ENCODE data around the gene PDGFD.

Gene PDGFD

DNA sequence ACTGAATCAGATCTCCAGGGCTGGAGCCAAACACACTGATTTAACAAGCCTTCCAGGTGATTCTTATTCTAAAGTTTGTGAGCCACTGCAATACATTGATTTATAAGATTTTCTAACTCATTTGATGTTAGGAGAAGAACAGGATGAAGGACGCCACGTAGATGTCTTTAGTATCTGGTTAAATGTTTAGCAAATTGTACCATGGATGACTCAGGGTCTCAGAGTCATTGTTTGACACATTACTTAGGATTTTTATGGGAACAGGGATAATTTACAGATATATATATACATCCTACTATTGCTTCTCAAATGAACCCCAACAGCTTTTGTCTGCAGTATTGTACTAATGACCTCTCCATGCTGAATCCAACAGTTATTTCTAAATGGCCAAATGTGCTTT lies 270.6 kb downstream of the PDGFD start:
- TF ChIP-seq ELF4 (IDR thresholded peaks at IDR 0.05) (no peak), LEF1 (IDR thresholded peaks at IDR 0.05; ENCODE audit: borderline replicate concordance) (no peak), SP1 (IDR thresholded peaks at IDR 0.05) (no peak), SUZ12 (IDR thresholded peaks at IDR 0.05) (no peak), FOXA1 (IDR thresholded peaks at IDR 0.05) (no peak), TARDBP (IDR thresholded peaks at IDR 0.05) (no peak), ARNT (IDR thresholded peaks at IDR 0.05) (no peak), L3MBTL2 (conservative IDR thresholded peaks at IDR 0.05) (no peak), BHLHE40 (IDR thresholded peaks at IDR 0.05; ENCODE audit: borderline replicate concordance) (no peak), FOXM1 (IDR thresholded peaks at IDR 0.05; ENCODE audit: borderline replicate concordance) (no peak), NFRKB (IDR thresholded peaks at IDR 0.05) (no peak), CTBP1 (IDR thresholded peaks at IDR 0.05; ENCODE audit: borderline replicate concordance) (no peak), FOXK2 (IDR thresholded peaks at IDR 0.05) (no peak), HDGF (IDR thresholded peaks at IDR 0.05; ENCODE audit: borderline replicate concordance) (no peak), ZNF384 (IDR thresholded peaks at IDR 0.05) (no peak)
- TF ChIP-seq, protein P1, sequence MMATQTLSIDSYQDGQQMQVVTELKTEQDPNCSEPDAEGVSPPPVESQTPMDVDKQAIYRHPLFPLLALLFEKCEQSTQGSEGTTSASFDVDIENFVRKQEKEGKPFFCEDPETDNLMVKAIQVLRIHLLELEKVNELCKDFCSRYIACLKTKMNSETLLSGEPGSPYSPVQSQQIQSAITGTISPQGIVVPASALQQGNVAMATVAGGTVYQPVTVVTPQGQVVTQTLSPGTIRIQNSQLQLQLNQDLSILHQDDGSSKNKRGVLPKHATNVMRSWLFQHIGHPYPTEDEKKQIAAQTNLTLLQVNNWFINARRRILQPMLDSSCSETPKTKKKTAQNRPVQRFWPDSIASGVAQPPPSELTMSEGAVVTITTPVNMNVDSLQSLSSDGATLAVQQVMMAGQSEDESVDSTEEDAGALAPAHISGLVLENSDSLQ (IDR thresholded peaks at IDR 0.05): no peak
- no peak for DNase-seq (ENCODE audit: extremely low spot score)
- ChIA-PET CTCF (no interaction called here), POLR2A (no interaction called here)

DNA sequence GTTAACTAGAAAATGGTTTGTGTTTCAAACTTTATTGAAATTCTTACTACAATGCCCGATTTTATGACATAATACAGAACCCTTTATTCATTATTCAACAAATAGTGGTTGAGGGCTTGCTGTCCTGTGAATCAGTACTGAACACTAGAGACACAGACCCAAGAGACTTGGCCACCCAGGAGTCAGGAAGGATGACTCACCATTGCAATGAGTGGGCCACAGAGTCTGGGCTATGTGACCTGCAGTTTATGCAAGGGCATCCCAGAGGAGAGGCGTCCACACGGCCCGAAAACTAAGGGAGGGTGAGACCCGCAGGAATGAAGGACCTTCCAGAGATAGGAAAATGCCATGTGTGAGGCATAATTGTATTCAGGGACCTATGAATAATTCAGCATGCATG lies 271.3 kb downstream of the PDGFD start:
- no peak for DNase-seq (ENCODE audit: extremely low spot score)
- ChIA-PET POLR2A (no interaction called here), CTCF (no interaction called here)
- TF ChIP-seq CTBP1 (IDR thresholded peaks at IDR 0.05; ENCODE audit: borderline replicate concordance) (no peak), LEF1 (IDR thresholded peaks at IDR 0.05; ENCODE audit: borderline replicate concordance) (no peak), NFRKB (IDR thresholded peaks at IDR 0.05) (no peak), FOXM1 (IDR thresholded peaks at IDR 0.05; ENCODE audit: borderline replicate concordance) (no peak), ELF4 (IDR thresholded peaks at IDR 0.05) (no peak), TARDBP (IDR thresholded peaks at IDR 0.05) (no peak), ARNT (IDR thresholded peaks at IDR 0.05) (no peak), BHLHE40 (IDR thresholded peaks at IDR 0.05; ENCODE audit: borderline replicate concordance) (no peak), HDGF (IDR thresholded peaks at IDR 0.05; ENCODE audit: borderline replicate concordance) (no peak), SUZ12 (IDR thresholded peaks at IDR 0.05) (no peak)

DNA sequence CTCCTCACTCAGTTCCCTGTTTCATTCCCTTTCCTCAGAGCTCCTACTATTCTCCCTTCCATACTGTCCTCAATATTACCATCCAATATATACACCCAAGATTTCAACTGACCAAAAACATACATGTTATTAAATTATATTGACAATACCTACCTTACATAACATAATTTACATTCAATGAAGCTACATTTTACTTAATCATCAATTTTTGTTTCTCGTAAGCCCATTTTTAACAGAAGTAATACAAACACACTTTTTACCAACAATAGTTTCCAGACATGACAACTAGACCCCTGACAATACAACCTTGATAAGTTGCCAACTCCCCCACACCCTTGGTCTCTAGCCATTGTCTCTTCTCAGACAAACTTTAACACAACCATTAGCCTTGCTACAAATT lies 273.3 kb downstream of the PDGFD start:
- CTCF ChIA-PET: no interaction called here
- DNase-seq (ENCODE audit: extremely low spot score): no peak
- POLR2A ChIA-PET: no interaction called here
- TF ChIP-seq ELF4 (IDR thresholded peaks at IDR 0.05): no peak
- TF ChIP-seq, protein P1 (IDR thresholded peaks at IDR 0.05): no peak
- no peak for TF ChIP-seq SP1 (IDR thresholded peaks at IDR 0.05)

DNA sequence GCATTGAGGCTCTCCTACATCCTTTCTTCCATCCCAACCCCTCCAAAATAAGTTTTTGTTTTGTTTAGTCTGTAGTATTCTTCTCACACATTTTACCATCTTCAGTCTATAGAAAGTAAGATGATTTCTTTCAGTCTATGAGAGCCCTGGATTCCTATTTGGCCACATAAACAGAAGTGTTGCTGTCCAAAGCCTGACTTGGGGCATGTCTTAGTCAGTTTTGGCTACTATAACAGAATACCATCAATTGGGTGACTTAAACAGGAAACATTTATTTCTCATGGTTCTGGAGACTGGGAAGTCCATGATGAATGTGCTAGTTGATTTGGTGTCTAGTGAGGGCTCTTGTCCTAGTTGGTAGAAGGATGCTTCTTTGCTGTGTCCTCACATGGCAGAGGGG lies 274.3 kb downstream of the PDGFD start:
- POLR2A ChIA-PET: no interaction called here
- TF ChIP-seq FOXK2 (IDR thresholded peaks at IDR 0.05) (no peak), CTBP1 (IDR thresholded peaks at IDR 0.05; ENCODE audit: borderline replicate concordance) (no peak), ZNF384 (IDR thresholded peaks at IDR 0.05) (no peak), LEF1 (IDR thresholded peaks at IDR 0.05; ENCODE audit: borderline replicate concordance) (no peak), FOXM1 (IDR thresholded peaks at IDR 0.05; ENCODE audit: borderline replicate concordance) (no peak), SUZ12 (IDR thresholded peaks at IDR 0.05) (no peak), ELF4 (IDR thresholded peaks at IDR 0.05) (no peak), TARDBP (IDR thresholded peaks at IDR 0.05) (no peak), BHLHE40 (IDR thresholded peaks at IDR 0.05; ENCODE audit: borderline replicate concordance) (no peak), NFRKB (IDR thresholded peaks at IDR 0.05) (no peak), L3MBTL2 (conservative IDR thresholded peaks at IDR 0.05) (no peak), ARNT (IDR thresholded peaks at IDR 0.05) (no peak)
- TF ChIP-seq, protein P1 (IDR thresholded peaks at IDR 0.05): no peak
- no peak for DNase-seq (ENCODE audit: extremely low spot score)
- CTCF ChIA-PET: no interaction called here

DNA sequence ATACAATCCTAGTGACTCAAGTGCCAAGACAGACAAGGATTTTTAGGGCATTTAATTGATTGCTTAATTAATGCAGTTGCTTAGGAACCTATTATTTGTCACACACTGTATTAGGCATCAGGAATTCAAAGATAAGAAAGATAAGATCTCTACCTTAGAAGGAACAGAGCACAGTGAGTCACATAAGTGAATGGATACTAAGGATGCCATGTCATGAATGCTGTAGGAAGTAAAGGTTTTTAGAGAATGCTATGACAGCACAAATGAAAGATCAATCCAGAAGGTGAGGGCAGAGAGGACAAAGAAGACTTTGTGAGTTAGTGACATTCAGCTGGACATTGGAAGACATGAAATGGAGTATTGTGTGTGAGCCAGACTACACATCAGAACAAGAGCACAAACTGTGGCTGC lies 275.4 kb downstream of the PDGFD start:
- POLR2A ChIA-PET: no interaction called here
- CTCF ChIA-PET: no interaction called here
- DNase-seq (ENCODE audit: extremely low spot score): no peak
- no peak for TF ChIP-seq TARDBP (IDR thresholded peaks at IDR 0.05)

DNA sequence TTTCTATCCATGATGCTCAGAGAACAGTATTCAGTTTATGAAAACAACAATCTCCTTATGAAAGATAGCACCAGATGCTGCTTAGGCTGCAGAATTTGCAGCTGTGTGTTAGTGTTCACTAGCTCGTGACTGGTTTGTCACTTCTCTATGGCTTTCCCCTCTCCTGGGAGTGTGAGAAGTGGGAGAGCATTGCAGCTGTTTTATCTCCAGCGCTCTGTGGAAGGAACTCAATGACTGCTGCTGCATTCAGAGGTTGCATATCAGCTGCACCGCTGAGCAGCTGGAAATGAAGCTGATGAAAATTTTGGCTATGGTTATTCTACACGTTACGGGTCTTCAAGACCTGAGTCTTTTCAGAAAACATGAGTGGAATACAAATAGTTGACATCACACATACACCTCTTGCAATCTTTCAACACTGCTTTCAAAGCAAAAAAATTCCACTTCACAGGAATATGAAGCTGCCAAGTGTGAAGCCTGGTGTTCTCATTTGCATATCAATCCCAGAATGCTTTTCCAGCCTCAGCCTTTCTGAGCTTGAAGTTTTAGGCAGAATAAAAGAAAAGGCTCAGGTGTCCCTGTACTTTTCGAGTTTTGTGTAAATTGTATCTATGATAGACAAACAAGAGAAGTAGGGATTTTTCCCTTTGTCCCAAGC lies 276.8 kb downstream of the PDGFD start:
- ChIA-PET POLR2A (no interaction called here), CTCF (no interaction called here)
- TF ChIP-seq FOXK2 (IDR thresholded peaks at IDR 0.05): no peak
- TF ChIP-seq SUZ12 (IDR thresholded peaks at IDR 0.05): no peak
- no peak for TF ChIP-seq SP1 (IDR thresholded peaks at IDR 0.05)
- no peak for TF ChIP-seq LEF1 (IDR thresholded peaks at IDR 0.05; ENCODE audit: borderline replicate concordance)
- no peak for TF ChIP-seq ZNF384 (IDR thresholded peaks at IDR 0.05)
- TF ChIP-seq L3MBTL2 (conservative IDR thresholded peaks at IDR 0.05): no peak
- TF ChIP-seq FOXA1 (IDR thresholded peaks at IDR 0.05): no peak
- TF ChIP-seq BHLHE40 (IDR thresholded peaks at IDR 0.05; ENCODE audit: borderline replicate concordance): no peak
- TF ChIP-seq HDGF (IDR thresholded peaks at IDR 0.05; ENCODE audit: borderline replicate concordance): no peak
- no peak for TF ChIP-seq CTBP1 (IDR thresholded peaks at IDR 0.05; ENCODE audit: borderline replicate concordance)
- no peak for TF ChIP-seq ELF4 (IDR thresholded peaks at IDR 0.05)
- TF ChIP-seq NFRKB (IDR thresholded peaks at IDR 0.05): no peak
- DNase-seq (ENCODE audit: extremely low spot score): no peak

DNA sequence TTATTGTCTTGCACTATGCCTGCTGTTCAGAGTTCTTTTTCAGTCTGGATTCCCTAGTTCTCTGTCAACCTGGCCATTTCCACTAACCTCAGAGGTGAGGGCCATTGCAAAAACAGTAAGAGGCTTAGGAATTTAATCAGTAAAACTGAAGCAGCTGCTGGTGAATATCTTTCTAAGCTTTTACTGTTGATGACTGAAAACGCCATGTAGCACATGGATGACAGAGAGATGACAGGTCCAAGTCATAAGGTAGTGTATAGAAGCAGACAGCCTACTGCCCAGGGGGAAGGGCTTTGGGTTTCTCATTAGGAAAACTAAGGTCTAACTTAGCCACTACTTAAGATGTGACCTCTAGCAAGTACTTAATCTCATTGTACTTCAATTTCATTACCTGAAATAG lies 280.1 kb downstream of the PDGFD start:
- ChIA-PET POLR2A (no interaction called here), CTCF (interaction anchor here (0.5 kb wide), 1 partner anchor 288 kb away, joined by 3 read pairs; no protein-coding TSS in a partner anchor)
- TF ChIP-seq ARNT (IDR thresholded peaks at IDR 0.05) (no peak), FOXM1 (IDR thresholded peaks at IDR 0.05; ENCODE audit: borderline replicate concordance) (no peak), CTBP1 (IDR thresholded peaks at IDR 0.05; ENCODE audit: borderline replicate concordance) (no peak), TARDBP (IDR thresholded peaks at IDR 0.05) (no peak), NFRKB (IDR thresholded peaks at IDR 0.05) (no peak), LEF1 (IDR thresholded peaks at IDR 0.05; ENCODE audit: borderline replicate concordance) (no peak), ZNF384 (IDR thresholded peaks at IDR 0.05) (no peak), L3MBTL2 (conservative IDR thresholded peaks at IDR 0.05) (no peak), FOXA1 (IDR thresholded peaks at IDR 0.05) (no peak), BHLHE40 (IDR thresholded peaks at IDR 0.05; ENCODE audit: borderline replicate concordance) (no peak), SUZ12 (IDR thresholded peaks at IDR 0.05) (no peak), SP1 (IDR thresholded peaks at IDR 0.05) (no peak), HDGF (IDR thresholded peaks at IDR 0.05; ENCODE audit: borderline replicate concordance) (no peak), FOXK2 (IDR thresholded peaks at IDR 0.05) (no peak)
- TF ChIP-seq, protein P1 (IDR thresholded peaks at IDR 0.05): no peak
- DNase-seq (ENCODE audit: extremely low spot score): no peak
